Measurements from ENCODE around the gene OR2C3. TPM values are rescaled to one million over a fixed set of nuclear protein-coding genes. Genes with fewer than 3 reads are reported as not detected.
"Not testable (repeated sequence)": the region's sequence is repeated elsewhere in the genome, so short reads cannot be mapped to it uniquely, and the experiment has no call there.

OR2C3 gene
- total RNA-seq, result not detected

DNA sequence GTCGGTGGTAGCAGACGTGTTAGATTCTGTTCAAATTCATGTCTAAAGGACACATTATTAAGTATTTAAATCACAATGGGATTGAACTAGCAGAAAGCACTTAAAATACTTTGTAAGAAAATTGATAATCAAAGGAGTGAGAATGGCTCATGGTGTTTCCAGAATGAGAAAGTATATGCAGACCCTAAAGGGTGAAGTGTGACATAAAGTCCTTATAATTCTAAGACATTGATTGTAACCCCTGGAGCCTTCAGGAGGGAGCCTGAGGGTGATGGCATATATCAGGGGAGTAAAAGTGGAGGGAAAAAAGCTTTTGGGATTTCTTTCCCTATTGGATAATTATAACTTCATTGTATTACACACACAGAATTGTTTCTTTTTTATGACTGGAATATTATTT, at the start of gene OR2C3:
Gene OR2C3, minus strand, starts transcription at position 101 of the 400 bp plus-strand sequence. CDS start 3,929 bp downstream, outside the sequence.
- no peak for DNase-seq

GRCh38 chr1:247578946-247579460, 42.8 kb upstream of the OR2C3 start:
- DNase-seq, result no peak

DNA sequence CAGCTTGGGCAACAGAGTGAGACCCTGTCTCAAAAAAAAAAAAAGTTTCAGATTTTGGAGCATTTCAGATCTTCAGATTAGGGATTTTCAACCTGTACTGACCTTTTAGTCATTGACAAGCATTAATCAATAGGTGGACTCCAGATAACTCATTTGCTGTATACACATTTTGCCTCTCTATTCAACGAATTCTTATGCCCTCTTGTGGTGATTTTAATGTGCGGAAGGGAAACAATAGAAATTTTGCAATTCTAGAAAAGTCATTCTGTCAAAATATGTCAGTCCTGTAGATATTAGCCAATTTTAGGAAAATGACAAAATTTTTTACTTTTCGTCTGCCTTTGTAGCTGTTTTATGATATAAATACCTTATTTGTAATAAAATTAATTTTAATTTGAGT, 40.3 kb upstream of the OR2C3 start:
- DNase-seq, result no peak

- no peak for DNase-seq
Observed at GRCh38 chr1:247574664-247575063, 38.4 kb upstream of the OR2C3 start.

DNA sequence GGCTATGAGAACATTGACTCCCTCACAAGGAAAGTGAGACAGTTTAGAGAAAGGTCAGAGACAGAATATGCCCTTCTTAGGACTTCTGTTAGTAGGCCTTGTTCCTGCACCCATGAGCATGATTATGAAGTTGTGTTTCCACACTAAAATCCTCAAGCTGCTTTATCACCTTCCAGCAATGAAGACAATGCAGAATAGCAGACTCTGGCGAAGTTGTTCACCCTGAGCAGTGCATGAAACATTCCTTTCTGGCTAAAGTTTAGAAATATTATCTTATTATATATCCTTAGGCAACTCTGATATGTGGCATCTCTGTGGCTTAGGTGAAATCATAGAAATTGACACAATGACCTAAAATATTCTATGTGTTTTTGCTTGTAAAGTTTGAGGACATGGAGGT, 38.0 kb upstream of the OR2C3 start:
- DNase-seq, result no peak

DNA sequence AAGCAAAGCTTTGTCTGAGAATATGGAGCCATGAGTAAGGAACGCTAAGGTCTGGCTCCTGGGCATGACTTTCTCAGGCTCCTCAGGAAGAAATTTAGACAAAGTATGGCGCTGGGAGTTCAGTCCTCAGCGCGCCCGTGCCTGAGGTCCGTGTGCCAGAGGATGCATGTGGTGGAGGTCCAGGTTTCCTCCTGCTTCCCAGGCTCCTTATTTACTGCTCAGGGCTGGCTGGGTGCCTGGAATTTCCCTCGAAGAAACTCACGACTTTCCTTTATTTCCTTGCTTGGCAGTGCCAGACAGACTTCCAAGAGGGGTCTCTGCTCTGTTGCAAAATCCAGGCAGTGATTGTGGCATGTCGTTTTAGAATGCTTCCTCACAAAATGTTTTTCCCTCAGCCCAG, 26.0 kb upstream of the OR2C3 start:
- DNase-seq, result no peak

GRCh38 chr1:247561711-247562110, 25.5 kb upstream of the OR2C3 start:
- no peak for DNase-seq

- no peak for DNase-seq
Observed at GRCh38 chr1:247557926-247558674, 21.9 kb upstream of the OR2C3 start.

GRCh38 chr1:247552231-247552630, 16.0 kb upstream of the OR2C3 start:
- no peak for DNase-seq

DNA sequence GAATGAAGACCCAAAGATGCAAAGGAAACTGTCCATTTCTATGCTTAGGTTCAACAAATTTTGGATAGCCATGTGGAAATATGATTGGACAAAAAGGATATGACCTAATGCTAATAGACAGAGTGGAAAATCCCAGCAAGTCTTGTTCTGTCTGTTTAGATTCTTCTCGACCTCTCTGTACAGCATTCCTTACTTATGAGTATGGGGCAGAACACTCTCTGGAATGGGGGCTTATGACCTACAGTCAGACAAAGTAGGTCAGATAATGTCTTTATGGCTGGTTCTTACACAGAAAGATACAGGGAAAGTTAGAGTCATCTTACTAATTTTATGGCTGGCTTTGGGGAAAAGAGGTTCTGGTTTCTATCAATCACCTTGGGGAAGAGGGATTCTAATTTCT, 15.5 kb upstream of the OR2C3 start:
- no peak for DNase-seq

DNA sequence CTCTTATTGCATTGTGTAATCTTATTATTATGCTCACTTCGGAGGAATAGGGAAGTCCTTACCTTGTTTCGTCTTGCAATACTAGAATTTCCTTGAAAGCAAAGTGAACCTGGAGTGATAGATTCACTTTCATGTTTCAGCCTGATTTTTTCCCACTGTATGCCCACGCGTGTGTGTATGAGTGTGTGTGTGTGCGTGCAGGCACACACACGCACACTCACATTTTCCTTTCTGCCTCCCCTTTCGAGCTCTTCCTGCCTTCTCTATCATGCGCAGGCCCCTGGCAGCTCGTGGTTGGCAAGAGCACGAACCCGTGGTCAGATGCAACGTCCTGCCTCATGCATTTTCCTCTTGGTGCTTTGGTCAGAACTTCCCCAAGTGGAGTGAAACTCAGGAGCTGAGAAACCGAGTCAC, 12.5 kb upstream of the OR2C3 start, which contains the start of gene GCSAML:
Gene GCSAML, plus strand, starts transcription at position 366 of the 414 bp plus-strand sequence. CDS start 58 bp downstream, outside the sequence.
- DNase-seq, result no peak

DNA sequence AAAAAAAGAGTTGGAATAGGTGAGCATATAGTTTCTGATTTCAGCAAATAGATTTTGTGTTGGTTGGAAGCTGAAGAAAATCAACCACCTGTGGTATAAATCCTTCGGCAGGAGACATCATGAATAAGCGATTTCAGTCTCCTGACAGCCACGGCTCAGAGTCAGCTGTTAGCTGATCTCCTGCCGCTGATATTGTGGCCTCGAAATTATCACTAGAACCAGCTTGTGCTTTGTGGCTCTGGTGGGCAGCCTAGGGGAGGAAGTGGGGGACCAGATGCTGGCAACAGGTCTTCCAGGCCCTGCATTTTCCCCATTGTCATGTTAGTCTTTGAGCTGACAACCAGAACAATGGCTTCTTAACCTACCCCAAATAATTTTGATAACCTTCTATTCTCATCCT, 11.9 kb upstream of the OR2C3 start:
- no peak for DNase-seq

DNA sequence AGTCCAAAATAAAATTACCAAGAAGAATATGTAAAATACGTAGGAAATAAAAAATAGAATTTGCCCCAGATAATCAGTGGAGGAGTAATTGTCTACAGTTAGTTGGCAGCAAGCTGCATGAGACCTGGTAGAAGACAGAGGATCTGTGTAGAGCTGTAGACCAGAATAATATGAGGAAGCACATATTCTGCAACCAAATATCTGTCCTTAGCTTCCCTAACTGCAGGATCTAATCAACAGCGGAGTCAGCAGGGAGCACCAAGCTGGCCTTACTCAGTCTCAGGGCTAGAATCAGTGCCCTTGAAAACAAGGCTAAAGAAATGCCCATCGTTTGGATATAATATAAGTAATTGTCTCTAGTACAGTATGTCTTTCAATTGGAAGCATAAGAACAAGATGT, 6.6 kb upstream of the OR2C3 start:
- DNase-seq, result no peak

DNA sequence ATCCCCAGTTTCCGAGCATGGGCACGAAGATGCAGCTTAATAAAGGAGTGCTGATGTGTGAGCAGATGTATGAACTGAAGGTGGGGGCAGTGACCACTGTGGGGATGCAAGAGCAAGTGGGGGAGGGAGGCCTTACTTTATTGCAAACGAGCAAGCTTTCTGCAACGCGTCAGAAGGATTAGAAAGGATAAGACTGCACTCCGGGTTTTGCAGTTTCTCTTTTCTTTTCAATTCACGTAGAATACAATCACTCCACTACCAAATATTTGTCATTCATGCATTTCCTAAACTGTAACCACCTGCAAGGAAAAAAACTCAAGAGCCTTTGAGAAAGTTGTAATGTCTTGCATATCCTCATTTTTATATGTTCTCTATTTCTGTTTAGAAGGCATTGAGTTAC, 4.3 kb upstream of the OR2C3 start:
- no peak for DNase-seq

GRCh38 chr1:247539215-247539614, 3.0 kb upstream of the OR2C3 start:
- no peak for DNase-seq

DNA sequence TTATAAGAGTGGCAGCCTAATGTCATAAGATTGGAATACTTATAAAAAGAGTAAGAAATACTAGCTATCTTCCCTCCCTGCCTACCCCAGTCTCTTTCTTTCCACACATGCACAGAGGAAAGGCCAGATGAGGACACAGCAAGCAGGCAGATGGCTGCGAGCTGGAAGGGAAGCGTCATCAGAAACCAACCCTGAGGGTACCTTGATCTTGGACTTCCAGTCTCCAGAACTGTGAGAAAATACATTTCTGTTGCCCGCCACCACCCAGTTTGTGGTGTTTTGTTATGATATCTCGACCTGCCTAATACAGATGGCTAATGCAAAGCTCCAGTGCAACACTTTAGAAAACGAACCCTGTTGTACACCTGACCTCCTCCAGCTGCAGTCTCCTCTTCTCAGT, 2.3 kb upstream of the OR2C3 start:
- DNase-seq, result no peak

GRCh38 chr1:247535402-247535801, 838 bp downstream of the OR2C3 start:
- no peak for DNase-seq

DNA sequence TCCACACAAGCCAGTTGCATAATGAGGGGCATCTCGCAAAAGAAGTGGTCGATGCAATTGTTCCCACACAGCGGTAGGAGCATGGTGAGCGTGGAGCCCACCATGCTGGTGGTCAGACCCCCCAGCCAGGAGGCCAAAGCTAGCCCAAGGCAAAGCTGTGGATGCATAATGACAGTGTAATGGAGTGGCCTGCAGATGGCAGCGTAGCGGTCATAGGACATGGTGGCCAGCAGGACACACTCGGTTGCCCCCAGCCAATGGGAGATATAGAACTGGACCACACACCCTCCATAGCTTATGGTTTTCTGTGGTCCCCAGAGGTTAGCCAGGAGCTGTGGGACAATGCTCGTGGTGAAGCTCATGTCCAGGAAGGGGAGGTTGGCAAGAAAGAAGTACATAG, 4.3 kb downstream of the OR2C3 start:
- no peak for DNase-seq

DNA sequence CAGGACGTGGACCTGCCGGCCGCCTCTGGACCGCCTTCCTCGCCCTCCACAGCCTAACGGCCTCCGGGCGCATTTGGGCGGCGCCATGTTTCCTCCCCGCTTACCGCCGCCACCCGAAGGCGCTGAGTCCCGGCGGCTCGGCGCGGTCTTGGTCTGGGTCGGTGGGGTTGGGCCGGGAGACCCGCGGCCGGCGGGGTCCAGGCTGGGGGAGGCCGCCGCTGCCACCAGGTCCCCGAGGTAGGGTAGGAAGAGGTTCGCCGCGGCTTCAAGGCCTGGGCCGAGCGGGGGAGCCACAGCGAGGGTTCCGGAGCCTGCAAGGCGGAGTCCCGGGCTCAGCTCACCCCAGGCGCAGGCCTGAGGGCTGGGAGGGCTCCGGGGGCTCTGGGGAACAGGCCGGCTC, 5.5 kb downstream of the OR2C3 start:
- no peak for DNase-seq

- no peak for DNase-seq
Observed at GRCh38 chr1:247529771-247530355, 6.4 kb downstream of the OR2C3 start.

DNA sequence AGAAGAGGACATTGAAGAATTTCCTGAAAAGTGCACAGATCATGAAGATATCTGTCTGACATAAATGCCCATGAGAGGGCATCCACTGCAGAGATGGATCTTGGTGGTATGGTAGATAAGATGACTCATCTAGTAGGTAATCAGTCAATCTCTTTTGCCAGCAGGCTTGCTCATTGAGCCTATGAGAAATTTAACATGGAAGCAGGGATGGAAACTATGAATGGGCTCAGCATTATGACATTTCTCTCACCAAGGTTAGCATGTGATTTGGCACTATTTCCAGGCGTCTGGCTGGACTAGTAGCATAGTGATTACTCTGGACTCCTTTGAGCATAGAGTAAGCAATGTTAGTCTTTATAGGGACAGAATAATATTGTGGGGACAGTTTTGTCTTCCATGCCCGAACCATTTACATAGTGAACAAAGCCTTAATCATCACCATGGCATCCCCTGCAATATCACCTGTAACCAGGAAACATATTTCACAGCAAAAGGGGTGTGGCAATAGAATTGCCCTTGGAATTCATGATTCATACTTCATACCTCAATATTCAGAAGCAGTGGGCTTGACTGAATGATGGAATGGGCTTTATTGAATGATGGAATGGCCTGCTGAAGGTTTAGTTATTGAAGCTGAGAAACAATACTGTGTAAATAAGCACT, 7.3 kb downstream of the OR2C3 start:
- no peak for DNase-seq

- not testable (repeated sequence) for DNase-seq
Observed at GRCh38 chr1:247521886-247522285, 14.4 kb downstream of the OR2C3 start.

- no peak for DNase-seq
Observed at GRCh38 chr1:247518613-247518891, 17.7 kb downstream of the OR2C3 start.
